ENCODE measurements around the gene TLR3.

GRCh38 chr4:186132577-186133242 lies 63.8 kb downstream of the TLR3 start:
- no peak for TF ChIP-seq POLR2A (IDR thresholded peaks at IDR 0.05)
- TF ChIP-seq POLR2AphosphoS5 (IDR thresholded peaks at IDR 0.05), result no peak
- TF ChIP-seq CTCF (IDR thresholded peaks at IDR 0.05), result no peak
